ENCODE results near the gene CNNM3.

Gene CNNM3

GRCh38 chr2:96819128-96819875, 3.2 kb downstream of the CNNM3 start:
- DNase-seq (ENCODE audit: low read depth), result no peak

- no peak for DNase-seq (ENCODE audit: low read depth)
Observed at GRCh38 chr2:96819876-96820511, 3.9 kb downstream of the CNNM3 start.

GRCh38 chr2:96821113-96821675, 5.1 kb downstream of the CNNM3 start:
- DNase-seq (ENCODE audit: low read depth), result no peak

GRCh38 chr2:96822786-96823185, 6.7 kb downstream of the CNNM3 start:
- no peak for DNase-seq (ENCODE audit: low read depth)

- DNase-seq (ENCODE audit: low read depth), result no peak
Observed at GRCh38 chr2:96823198-96823597, 7.1 kb downstream of the CNNM3 start.

GRCh38 chr2:96824079-96824870, 8.2 kb downstream of the CNNM3 start:
- DNase-seq (ENCODE audit: low read depth), result no peak

GRCh38 chr2:96825057-96825456, 9.0 kb downstream of the CNNM3 start:
- no peak for DNase-seq (ENCODE audit: low read depth)

- DNase-seq (ENCODE audit: low read depth), result no peak
Observed at GRCh38 chr2:96826546-96827278, 10.6 kb downstream of the CNNM3 start.

GRCh38 chr2:96828436-96828835, 12.4 kb downstream of the CNNM3 start:
- no peak for DNase-seq (ENCODE audit: low read depth)

GRCh38 chr2:96828874-96829273, 12.8 kb downstream of the CNNM3 start:
- no peak for DNase-seq (ENCODE audit: low read depth)

- no peak for DNase-seq (ENCODE audit: low read depth)
Observed at GRCh38 chr2:96830044-96830562, 14.0 kb downstream of the CNNM3 start.

- no peak for DNase-seq (ENCODE audit: low read depth)
Observed at GRCh38 chr2:96831679-96832078, 15.6 kb downstream of the CNNM3 start.

GRCh38 chr2:96832408-96832753, 16.3 kb downstream of the CNNM3 start:
- no peak for DNase-seq (ENCODE audit: low read depth)

- DNase-seq (ENCODE audit: low read depth), result no peak
Observed at GRCh38 chr2:96832754-96833507, 16.9 kb downstream of the CNNM3 start.

GRCh38 chr2:96835830-96836229, 19.8 kb downstream of the CNNM3 start:
- no peak for DNase-seq (ENCODE audit: low read depth)

- no peak for DNase-seq (ENCODE audit: low read depth)
Observed at GRCh38 chr2:96837575-96837974, 21.5 kb downstream of the CNNM3 start.

- no peak for DNase-seq (ENCODE audit: low read depth)
Observed at GRCh38 chr2:96838345-96839292, 22.6 kb downstream of the CNNM3 start.

GRCh38 chr2:96839293-96839874, 23.3 kb downstream of the CNNM3 start:
- DNase-seq (ENCODE audit: low read depth), result peak; percentile 73

Data from activated T-cell treated with anti-CD3 and anti-CD28 coated beads for 1 hour (primary cell).